Right renal pelvis (tissue), 4 donors: ENCODE data around the gene RNF130. TPM values are rescaled to one million over a fixed set of nuclear protein-coding genes. Genes with fewer than 3 reads are reported as not detected.

Experiments used
- DNase-seq, 4 donors: peaks; one replicate each; pipeline ENCODE4 v3.0.0-alpha.2; 2013; ENCODE audit warnings: low read depth in 4 of 4, low spot score in 3 of 4, missing footprints in 1 of 4
- polyA plus RNA-seq, 4 donors: library from polyadenylated mRNA; unstranded; fragments of 120-200 nt; gene quantifications; one replicate each; pipeline ENCODE4 v1.2.1, GENCODE V29; 2013; ENCODE audit not compliant: insufficient read length in 4 of 4

RNF130 gene, protein sequence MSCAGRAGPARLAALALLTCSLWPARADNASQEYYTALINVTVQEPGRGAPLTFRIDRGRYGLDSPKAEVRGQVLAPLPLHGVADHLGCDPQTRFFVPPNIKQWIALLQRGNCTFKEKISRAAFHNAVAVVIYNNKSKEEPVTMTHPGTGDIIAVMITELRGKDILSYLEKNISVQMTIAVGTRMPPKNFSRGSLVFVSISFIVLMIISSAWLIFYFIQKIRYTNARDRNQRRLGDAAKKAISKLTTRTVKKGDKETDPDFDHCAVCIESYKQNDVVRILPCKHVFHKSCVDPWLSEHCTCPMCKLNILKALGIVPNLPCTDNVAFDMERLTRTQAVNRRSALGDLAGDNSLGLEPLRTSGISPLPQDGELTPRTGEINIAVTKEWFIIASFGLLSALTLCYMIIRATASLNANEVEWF
- polyA plus RNA-seq: 10 to 100 TPM; 66.1 to 81.4 (median 80.3) TPM

DNA sequence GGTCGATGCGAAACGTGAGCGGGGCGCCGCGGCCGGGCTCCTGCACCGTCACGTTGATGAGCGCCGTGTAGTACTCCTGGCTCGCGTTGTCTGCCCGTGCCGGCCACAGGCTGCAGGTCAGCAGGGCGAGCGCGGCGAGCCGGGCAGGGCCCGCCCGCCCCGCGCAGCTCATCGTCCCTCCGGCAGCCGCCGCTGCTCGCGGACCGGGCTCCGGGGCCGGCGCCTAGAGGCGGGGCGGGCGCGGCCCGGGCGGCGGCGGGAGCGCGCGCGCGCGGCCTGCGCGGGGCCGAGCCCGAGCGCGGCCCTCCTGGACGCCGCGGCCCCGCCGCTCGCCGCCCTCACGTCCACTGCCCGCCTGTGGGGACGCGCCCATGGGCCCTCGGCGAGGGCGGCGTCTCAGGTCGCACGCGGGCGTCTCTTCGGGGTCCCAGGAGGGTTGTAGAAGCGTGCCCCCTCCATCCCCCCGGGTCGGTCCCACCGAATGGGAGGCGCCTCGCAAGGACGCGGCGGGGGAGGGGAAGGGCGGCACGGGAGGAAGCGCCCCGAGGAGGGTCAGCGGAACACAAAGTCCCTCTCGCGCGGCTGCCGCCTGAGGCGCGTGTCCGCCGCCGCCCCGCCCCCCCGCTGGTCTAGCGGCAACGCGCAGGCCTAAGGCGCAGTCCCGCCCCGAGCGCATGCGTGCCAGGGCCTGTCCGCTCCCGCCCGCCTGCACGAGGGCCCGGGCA is at the start of gene RNF130:
Gene RNF130 (minus strand): TSS at position 229 of the 725 bp plus-strand sequence. CDS start 57 bp downstream, at position 172.
- DNase-seq: peak; percentile 82 to 91 (median 86)

DNA sequence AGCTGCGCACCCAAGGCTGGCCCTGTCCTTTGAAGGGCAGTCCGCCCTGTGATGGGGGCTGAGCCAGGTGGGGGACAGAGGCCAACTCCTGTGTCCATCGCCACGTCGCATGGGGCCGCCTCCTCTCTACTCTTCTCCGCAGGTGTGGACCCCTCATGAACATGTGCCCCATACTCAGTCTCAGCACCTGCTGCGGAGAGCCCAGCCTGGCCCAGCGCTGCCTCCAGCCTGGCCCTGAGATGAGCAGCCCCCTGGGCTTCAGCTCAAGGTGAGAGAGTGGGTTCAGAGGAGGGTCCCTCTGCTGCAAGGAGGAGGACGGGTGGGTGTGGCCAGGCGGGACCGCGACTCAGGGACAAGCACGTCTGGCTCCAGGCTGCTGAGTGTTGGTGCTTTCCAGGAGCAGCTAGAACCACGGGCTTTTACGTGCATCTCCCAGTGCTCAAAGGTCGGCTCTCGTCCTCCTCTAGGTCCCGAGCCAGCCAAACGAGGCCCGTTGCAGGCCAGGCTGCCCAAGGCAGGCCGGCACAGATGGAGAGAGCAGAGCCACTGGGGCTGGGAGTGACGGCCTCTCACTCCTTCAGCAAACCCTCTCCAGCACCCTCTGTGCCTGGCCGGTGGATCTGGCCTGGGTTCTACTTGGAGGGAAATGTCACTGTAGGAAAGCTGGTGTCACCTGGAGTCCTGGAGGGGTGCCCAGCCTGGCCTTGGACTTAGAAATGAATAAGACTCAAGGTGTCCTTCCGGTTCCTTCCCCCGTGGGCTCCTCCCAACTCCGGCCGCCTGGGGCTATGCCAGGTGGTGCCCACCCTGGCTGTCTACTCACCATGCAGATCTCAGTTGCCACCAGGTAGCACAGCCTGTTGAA is 48.9 kb upstream of the RNF130 start:
- DNase-seq: no peak

DNA sequence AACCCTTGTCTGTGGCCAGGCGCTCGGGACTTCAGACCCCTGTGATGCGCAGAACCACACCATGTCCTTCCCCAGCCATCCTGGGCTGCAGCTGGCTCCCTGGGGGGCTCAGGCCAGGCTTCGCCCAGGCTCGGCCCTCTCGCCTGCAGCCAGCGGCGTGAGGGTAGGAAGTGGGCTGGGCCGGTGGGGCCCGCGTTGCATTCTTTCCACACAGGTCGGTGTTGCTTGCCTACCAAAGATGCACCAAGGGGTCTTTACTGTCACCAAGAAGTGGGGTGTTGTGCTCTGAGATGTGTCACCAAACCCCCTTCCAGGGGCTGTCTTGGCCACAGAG is 48.3 kb upstream of the RNF130 start:
- DNase-seq: no peak

DNA sequence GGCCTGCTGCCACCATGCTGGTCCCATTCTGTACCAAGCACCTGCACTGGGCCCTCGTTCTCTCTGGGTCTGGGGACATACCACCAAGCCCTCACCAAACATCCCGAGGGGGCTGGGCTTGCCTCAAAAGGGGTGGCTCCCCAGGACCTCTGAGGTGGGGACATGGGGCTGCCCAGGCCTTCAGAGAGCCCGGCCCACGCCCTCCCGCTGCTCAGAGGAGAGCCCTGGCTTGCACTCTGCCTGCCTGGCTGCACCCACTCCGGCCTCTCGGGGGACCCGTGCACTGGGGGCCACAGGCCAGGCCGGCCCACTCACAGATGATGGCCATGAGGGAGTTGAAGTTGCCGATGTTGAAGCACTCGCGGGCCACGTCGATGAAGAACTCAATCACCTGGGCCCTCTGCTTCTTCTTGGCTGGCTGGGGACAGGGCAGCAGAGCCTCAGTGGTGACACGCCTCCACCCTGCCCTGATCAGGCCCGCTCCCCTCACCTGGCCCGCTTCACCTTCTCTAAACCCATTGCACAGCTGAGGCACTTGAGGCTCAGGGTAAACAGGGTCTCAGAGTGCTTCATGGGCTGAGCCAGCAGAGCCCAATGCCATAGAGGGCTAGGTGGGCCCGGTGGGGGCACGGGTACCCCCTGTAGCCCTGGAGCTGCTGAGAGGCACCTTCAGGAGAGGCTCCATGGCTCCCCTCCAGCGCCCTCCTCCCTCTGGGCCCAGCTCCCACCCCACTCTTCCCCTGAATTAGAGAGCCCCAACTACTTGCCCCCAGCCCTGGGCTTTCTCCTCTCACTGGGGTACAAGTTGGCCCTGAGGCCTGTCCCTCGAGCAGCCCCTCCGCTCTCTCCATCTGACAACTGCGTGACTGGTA is 47.7 kb upstream of the RNF130 start:
- DNase-seq: no peak

DNA sequence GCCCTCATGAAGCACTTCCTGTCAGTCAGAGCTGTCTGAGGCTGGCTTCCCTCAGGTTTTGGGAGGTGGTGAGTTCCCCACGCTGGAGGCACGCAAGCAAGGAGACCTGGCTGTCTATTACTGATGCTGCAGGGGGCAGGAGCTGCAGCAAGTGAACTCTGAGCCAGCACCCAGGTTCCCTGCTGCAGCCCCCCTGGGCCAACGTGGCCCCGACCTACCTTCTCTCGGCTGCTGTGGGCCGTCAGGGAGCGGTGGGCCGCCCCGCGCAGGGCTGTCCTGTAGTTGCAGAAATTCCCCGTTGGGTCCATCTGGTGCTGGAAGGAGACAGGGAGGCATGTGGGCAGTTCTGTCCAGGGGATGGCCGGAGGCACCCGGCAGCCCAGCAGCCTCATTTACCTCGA is 46.8 kb upstream of the RNF130 start:
- DNase-seq: no peak

DNA sequence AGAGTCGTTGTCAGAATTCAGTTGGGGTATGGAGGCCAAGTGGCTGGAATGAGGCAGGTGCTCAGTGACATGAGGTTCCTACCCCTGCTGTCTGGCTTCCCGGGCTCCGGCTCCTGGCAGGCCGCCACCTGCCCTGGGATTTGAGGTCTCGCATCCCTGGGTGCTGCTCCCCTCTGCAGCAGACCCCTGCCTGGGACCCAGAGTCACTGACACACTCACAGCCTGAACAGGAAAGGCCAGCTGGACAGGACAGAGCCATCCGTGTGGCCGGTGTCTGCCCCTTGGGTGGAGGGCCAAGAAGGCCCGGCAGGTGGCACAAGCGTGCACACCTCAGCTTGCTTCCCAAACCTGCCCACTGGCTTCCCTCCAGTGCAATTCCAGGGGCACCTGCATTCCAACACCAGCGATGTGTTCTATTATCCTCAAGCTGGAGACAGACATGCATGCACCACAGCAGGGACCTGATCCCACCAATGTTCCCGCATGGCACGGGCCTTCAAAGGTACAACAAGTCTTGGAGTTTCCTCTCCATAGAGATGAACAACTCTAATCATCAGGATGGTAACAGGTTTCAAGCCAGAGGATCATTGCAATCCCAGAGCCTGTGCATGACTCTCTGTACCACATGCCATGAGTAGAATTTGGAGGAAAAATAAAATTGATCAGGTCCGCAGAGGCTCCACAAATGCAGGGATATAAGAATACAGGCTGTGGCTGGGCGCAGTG is 45.6 kb upstream of the RNF130 start:
- DNase-seq: no peak

DNA sequence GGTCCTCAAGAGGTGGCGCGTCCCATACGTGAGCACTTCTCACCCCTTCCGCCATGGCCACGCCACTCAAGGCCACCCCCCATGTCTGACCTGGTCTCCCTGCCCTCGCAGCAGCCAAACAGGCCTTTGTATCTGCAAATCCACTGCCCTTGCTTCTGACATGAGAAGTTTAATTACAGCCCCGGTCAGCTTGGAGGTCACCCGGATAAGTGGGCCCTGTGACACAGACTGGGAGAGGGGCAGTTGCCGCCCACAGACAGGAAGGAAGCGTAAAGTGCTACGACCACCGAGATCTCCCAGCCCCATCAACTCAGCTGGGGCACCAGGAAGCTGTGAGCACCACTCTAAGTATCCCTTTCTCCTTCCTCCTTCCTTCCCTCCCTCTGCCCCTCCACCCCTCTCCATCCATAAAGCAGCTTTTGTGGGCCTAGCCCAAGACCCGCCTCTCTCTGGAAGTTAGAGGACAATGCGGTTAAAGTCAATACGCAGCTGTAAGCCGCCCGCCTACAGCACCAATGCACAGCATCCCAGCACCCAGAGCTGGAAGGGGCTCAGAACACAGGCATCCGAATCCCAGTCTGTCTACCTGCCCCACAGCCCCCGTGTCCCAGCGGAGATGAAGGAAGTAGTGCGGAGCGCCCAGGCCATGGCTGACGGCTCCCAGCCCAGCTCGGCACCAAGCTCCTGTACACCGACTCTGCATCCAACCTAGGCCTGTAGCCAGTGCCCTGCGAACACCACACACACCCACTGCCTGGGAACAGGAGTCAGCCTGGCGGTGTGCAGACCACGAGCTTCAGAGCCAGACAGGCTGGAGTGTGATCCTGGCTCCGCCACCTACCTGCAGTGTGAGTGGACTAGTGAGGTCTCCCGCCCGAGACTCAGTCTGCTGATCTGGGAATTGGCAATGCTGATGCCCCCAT is 44.8 kb upstream of the RNF130 start:
- no peak for DNase-seq

DNA sequence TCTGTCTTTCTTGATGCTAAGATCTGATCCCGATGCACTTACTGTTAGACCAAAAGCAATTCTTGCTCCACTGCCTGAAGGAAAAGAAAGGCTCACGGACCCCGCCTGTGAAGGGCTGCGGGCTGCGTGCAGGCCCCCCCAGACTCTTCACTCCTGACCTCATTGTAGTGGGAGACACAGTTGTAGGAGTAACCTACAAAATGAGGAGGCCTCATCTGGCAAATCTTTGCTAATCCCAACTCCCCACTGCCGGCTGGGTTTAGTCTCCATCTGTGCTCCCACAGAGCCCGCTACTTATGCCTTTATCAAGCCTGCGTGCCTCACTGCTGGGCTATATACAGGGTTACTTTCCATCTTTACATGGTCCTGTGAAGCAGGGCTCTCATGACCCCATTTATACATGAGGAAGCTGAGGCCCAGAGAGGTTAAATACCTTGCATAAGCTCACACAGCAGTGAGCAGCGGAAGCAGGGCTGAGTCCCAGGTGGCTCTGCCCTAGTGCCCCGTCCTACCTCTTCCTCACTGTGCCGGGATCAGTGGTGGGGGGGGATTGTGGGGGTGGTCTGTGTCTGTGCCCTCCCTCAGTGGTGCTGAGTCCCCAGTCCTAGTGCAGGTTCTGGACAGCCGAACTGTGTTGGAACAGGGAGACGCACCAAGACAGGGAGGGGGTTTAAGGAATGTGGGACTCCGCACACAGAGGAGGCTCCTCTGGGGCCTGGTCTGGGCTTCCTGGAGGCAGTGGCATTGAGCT is 43.9 kb upstream of the RNF130 start:
- no peak for DNase-seq

DNA sequence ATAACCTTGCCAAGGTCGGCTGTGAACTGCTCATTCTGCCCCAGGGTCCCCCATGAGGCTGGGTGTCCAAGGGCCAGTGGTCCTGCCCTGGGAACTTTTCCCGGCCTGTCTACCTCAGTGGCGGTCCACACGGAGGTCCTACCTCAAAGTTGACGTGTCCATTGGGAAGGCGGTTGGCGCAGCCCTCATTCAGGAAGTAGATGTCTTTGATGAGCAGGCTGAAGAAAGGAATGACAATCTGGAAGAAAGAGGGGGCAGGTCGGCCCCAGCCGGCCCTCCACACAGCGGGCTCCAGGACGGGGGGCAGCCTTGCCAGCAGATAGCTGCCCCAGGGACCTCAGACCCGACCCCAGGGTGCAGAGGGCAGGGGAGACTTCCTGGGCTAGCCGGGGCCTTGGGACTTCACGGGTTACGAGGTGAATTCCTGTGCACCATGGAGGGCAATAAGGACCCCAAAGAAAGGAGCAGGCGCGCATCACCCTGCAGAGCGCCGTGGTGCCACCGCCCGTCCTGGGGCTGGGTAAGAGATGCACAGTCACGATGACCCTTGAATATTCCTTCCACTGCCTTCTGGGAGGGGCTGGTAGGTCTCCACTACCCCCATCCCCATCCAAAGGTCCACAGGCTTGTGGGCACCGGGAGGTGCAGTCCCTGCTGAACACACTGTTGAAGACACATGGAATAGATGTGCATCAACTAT is 42.9 kb upstream of the RNF130 start:
- no peak for DNase-seq

DNA sequence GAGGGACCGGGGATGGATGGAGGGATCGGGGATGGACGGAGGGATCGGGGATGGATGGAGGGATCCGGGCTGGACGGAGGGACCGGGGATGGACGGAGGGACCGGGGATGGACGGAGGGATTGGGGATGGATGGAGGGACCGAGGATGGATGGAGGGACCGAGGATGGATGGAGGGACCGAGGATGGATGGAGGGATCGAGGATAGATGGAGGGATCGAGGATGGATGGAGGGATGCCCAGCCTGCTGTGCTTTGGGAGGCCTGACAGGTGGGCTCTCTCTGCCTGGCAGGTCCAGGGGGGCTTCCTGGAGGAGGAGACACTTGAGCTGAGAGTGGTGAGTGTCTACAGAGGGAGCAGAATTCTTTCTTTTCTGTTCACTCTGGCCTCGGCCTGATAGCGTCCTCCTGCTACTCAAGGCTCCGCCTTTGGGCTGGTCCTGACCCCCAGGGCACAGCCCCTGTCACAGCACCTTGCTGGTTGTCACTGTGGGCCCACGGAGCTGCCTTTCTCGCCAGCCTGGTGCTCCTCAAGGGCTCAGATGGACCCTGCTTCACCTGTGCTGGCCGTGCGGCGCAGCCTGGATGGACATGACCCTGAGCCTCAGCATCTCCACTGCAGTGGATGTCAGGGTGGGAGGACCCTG is 42.2 kb upstream of the RNF130 start:
- no peak for DNase-seq

DNA sequence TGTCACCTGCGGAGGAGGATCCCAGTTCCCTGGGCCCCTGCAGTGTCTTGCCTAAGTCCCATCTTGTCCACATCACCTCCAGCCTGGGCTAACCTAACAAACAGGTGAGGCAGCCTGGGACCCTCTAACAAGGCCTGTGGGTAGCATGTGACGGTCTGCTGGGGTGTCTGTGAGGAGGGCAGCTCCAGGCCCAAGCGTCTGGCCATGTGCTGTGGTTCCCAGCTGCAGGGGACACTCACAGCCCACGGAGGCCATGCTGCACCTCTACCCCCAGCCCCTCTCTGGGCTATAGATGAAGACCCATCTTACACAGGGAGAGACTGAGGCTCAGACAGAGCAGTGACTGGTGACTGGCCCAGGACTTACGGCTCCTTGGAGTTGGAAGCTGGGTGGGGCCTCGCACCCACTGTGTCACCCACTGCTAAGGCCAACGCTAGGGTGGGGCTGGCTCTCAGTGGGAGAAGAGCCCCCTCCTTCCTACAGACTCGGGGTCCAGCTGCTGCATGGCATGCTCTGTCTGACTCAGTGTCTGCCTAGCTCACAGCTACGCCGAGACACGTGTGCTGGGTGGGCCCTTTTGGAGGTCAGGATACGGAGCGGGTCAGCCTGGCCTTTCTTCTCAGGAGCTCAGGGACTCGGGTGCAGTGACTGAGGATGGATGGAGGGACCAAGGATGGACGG is 40.8 kb upstream of the RNF130 start:
- no peak for DNase-seq

DNA sequence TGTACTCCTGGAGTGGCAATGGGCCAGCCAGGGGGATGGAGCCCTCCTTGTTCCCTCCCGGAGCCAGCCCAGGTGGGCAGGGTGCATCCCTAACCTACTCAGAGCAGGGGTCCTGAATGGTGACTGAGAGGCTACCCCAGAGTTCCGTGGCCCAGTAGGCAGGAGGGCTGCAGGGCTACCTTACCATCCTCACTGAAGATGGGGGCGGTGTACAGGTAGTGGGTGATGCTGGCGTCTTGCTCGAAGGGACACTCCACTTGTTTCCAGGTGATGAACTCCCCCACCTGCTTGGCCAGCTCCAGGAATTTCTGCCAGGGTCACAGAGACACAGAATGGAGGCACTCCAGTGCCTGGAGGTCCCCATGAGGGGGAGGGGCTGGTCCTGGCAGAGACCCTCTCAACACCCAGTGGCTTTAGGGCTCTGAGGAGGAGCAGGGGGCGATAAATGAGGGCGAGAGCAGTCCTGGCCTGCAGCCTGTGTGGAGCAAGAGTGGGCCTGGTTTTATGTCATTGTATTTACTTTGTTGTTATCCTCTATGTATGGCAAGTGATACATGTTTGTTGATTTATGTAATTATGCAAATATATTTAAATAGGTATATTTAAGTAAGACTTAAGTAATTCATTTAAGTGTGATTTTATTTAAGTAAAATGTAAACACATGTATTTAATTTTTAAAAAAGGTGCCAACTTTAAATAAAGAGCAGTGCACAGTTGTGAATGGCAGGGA is 39.9 kb upstream of the RNF130 start:
- no peak for DNase-seq

DNA sequence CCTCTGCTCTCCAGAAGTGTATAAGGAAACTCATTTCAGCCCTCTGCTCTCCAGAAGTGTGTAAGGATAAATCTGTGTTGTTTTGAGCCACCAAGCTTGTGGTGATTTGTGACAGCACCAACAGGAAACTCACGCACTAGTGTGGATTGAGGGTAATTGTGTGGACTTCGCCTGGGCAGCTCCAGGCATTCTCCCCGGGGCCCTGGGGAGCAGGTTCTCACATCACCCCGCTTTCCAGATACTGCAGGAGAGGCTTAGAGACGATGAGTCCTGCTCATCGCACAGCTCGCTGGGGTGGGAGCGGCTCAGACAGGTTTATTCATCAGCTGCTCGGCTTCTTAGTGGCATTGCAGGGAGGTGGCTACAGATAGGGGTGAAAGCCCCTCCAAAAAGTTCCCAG is 38.4 kb upstream of the RNF130 start:
- no peak for DNase-seq

DNA sequence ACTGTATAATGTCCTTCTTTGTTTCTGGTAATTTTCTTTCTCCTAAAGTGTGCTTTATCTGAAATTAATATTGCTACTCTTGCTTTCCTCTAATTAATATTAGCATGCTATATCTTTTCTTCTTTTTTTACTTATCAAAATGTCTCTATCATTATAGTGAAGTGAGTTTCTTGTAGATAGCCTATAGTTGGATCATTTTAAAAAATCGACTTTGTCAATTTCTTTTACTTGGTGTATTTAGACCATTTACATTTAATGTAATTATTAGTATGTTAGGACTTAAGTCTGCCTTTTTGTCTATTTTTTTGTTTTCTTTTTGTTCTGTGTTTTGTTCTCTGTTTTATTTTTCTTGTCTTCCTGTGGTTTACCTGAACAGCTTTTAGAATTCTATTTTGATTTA is 35.4 kb upstream of the RNF130 start:
- no peak for DNase-seq

DNA sequence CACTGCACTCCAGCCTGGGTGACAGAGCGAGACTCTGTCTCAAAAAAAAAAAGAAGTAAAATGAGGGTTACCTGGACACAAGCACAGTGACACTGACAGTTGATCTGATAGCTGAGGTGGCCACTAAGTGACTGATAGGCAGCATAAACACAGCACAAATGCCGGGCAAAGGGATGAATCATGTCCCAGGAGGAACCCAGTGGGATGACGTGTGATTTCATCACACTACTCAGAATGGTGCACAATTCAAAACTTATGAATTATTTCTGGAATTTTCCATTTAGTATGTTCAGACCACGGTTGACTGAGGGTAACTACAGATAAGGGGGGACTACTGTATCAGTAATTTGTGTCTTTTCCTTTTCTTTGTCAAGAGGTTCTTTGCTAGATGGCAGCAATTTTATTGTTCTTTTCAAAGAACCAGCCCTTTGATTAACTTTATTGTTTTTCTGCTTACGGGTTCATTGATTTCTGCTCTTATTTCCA is 34.3 kb upstream of the RNF130 start:
- DNase-seq: no peak
